ENCODE results near the gene ETNPPL.
"Not testable (repeated sequence)": the region's sequence is repeated elsewhere in the genome, so short reads cannot be mapped to it uniquely, and the experiment has no call there.

Gene ETNPPL

DNA sequence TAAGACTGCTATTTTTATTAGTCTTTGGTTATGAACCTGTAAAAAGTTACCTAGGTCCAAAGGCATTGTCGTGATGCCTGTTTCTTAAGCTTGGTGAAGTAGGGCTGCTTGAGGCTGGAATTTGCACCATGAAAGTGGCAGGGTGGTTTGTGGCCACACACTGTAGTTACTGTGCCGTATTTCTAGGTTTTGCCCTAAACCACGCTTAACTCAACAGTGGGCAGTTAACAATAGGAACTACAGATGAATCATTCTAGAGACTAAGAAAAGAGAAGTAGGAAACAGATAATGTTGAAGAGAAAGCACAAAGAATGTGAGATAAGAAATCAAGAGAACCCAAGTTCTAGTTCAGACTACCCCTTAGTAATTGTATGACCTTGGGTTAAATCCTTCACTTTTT lies 11.5 kb downstream of the ETNPPL start:
- DNase-seq: no peak

DNA sequence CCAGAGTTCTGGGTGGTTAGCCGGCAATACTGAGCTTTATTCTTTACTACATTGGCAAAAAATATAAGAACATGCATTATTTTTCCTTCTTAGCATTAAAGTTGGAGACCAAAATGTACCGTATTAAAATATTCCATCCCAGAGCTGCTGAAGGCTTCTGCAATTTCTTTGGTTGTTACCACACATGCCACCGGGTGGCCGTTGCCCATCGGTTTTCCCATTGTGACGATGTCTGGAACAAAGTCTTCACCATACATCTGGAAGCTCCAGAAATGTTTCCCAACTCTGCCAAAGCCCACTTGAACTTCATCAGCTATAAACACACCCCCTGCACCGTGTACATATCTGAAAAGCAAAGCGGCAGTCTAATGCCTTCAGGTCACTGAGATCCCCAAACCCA lies 13.7 kb downstream of the ETNPPL start:
- no peak for DNase-seq

DNA sequence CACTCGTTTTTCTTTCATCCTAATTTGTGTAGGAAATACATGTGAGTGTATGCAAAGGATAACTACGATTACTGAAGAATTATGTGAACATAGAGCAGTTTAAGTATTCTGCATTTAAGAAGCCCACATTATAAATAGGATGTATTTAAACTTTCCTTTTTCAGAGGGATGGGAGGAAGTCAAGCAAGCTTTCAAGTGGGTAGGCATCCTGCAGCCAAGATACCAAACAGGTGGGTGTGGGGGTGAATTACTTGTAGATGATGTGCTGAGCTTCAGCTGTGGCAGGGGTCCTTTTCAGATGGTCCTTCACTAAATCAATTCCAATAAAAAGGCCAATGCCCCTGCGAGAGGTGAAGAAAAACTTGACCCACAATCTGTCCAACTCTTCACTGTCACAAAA lies 16.3 kb downstream of the ETNPPL start:
- DNase-seq: no peak

DNA sequence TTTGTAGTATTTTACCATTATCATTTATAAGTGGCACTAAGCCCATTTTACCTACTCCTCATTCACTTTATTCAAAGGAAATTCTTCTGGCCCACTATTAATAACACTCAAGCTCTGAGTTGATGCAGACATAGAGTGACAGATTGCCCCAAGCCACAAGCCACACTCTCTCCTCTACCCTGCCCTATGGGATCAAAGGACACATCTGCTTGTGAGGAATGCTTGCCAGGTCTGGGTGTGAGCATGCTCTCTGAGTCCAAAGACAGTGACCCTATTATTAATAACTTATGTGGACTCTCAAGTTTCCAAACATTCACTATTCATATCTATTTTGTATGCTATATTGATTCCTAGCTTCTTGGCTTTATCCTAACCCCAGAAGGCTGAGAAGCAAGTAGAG lies 18.5 kb downstream of the ETNPPL start:
- DNase-seq: no peak

DNA sequence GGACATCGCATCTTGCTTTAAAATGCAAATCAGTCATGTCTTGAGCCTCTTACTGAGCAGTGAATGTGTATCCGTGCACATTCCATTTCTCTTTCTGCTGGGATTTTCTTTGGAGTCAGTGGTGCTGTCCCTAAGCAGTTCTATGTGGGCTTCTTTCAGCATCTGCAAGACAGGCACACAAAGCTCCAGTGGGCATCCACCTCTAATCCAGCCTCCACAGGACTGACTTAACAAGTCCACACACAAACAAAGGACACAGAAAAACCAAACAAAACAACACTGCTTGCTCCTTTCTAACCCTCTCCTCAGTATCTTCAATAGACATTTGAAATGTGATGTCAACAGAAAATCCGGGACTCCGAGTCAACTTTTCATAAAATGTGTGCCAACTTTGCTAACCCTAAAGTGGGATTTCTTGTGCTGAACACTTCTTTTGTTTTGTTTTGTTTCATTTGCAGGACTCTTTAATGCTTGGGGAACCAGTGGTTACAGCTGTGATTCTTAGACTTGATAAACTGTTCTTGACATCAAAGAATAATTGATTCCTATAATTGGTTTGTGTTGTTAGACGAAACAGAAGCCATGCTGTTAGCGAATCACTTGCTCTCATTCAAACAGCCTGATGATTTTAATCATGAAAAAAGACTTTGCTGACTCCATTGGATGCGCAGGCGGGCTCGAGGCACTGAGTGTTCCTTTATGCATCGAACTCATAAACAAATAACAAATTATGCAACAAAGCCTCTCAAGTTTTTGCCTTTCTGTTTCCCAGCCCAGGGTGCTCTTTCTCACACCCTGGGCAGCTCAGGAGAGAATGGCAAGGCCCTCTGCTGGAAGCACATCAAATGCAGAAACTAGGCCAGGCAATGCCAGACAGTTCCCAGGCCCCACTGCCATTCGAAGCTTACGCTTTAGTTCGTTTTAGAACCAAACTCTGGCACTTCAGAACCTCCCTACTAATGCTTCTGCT lies 20.1 kb downstream of the ETNPPL start:
- no peak for DNase-seq

DNA sequence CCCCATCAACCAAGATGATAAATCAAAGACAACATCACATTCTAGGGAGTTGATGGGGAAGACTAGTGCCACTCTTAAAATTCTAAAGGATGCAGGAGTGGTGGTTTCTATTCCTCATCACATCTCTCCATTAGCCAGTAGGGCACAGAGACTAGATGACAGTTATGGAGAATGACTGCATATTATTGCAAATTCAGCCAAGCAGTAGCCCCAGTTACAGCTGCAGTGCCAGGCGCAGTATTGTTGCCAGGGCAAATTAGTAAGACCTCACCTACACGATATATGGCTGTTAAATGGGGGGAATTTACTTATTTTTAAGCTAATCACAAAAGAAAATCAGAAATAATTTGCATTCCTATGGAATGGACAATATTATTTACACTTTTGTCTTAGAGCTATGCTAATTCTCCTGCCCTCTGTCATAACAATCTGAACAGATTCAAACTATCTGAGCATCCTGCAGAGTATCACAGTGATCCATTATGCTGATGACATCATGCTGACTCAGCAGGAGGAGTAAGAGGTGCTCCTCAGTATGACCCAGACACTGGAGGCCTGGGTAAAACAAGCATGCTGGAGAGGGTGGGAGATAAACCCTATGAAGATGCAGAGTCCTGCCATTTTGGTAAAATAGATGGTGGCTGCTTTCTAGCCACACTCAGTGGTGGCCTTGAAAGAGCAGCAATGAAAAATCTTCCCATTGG lies 24.7 kb downstream of the ETNPPL start:
- no peak for DNase-seq

DNA sequence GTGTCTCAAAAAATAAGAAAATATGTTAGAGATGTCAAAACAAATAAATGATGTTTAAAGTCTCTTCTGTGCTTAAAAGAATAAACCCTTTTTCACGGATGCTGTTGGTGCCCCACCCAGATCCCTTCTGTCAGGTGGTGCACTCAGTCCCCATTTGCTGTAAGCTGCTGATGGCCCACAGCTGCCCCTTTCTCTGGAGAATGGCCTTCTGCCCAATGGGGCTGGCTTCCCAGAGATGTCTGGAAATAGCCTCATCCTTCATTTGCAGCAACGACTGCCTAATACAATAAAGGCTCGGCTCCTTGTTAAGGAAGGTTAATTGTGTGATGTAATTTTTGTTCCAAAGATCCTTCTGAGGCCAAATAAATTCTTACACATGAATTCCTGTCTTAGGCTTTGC lies 31.8 kb downstream of the ETNPPL start:
- DNase-seq: no peak

DNA sequence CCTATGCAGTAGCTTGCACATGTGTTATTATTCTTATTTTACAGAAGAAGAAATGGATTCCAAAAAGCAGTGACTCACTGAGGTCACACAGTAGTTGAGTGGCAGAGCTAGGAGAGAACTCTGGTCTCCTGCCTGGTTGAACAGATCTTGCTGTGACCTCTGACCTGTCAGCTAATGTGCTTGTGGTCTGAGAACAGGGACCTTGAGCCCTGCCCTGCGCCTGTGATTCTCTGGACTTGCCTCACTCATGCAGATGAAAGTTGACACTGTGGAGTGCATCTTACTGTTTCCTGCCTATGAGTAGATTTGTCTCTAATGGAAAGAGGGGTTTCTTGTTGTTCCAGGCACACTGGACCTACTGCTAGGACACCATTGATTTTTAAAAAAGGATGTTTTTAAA lies 32.3 kb downstream of the ETNPPL start:
- no peak for DNase-seq

DNA sequence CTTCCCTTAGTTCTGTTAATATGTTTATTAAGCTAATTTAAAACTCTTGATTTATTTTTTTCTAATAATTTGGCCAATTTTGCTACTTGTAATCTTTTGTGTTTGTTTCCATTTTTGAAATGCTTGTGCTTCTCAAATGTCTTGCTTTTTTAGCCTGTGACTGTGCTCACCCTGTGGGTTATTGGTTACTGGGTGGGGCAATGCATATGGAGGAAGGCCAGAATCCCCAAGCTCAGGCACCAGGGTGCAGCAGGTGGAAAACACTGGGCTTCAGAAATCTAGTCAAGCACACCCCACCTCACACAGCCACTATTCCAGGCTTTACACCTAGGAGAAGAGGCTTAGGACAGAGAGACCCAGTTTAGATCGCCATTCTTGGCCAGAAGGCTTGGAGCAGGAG lies 33.1 kb downstream of the ETNPPL start:
- DNase-seq: no peak

DNA sequence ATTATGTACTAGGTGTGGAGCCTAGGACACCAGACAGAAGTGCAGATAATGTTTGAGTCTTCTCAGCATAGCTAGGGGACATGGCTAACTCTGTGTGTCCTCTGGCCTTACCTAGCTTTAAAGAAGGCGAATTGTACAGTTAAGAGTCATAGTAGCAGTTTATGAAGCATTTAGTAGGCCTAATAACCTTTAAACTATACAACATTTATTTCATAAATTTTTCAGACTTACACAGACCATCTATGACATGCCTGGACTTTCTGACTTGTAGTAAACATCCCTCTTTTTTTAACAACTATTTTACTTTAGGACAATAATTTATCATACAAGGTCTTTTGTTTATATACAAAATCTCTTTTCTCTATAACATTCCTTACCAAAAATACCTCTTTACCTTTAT lies 37.4 kb downstream of the ETNPPL start:
- no peak for DNase-seq

DNA sequence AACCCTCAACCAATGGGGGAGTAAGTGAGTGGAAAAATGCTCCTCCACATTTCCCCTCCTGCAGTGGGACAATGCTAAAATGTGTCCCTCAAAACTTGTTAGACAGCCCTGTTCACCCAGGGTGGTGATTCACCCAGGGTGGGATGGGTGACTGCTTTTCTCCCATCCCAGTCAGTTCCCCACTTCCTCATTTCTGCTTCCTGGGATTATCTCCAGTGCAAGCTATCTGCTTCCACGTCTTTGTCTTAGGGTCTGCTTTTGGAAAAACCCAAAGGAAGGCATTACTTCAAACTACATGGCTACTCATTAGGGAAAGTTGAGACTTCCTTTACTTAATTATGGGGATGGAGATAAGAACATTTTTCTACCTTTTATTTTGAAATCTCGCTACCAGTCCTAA lies 45.5 kb downstream of the ETNPPL start:
- DNase-seq: no peak

DNA sequence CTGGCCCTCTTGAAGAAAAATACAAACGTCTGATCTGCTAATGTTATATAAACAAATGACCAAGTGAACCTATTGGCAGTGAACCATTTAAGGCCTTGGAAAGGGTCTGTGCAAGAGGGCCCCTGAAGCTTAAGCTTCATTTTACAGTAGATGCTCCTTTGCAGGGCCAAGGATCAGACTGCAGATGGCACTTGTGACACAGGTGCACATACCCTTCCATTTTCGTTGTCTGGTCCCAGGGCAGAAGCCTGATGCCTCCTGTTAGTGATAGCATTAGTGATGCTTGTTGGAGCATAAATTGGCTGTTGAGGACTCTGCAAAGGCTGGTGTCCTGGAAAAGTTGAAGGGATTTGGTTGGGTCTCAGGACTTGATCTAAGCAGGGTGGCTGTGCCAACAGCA lies 46.5 kb downstream of the ETNPPL start:
- no peak for DNase-seq

DNA sequence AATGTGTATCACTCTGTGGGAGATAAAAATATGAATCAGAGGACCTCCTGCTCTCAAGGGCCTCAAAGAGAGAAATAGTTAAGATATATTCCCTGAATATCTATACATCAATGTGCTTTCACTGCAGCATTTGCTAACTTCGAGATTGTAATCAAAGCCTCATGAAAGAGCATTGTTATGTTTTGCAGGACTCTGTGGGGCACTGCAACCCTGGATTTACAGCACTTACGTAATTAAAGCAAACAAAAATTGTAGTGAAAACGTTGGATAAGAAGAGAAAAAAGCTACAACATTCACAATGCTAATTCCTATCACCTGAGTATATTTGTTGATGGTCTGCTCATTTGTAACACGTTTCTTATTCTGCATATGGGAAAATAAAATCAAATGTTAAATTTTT lies 48.0 kb downstream of the ETNPPL start:
- DNase-seq: no peak

DNA sequence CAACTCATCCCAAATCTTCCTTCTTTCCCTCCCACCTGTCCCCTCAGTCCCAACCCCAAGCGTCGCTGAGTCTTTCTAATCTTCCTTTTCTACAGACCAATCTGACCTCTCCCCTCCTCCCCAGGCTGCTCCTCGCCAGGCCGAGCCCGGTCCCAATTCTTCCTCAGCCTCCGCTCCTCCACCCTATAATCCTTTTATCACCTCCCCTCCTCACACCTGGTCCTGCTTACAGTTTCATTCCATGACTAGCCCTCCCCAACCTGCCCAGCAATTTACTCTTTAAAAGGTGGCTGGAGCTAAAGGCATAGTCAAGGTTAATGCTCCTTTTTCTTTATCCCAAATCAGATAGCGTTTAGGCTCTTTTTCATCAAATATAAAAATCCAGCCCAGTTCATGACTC lies 52.3 kb downstream of the ETNPPL start:
- not testable (repeated sequence) for DNase-seq

DNA sequence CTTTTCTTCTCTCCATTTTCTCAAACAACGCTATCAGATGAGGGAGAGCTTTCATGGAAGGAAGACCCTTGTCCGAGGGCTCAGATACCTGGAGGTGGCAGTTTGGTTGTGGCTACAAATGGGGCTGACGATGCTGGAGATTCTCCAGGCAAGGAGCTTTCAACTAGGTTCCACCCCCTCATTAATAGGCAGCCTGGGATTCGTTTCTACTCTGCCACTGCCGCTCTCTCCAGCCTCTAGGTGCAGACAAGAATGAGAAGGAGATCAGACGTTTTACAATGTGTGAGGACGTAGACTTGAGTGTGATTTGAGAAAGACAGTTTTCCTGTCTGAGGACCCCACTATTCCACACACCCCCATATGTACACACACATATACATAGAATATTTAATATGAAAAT lies 53.1 kb downstream of the ETNPPL start:
- DNase-seq: no peak

DNA sequence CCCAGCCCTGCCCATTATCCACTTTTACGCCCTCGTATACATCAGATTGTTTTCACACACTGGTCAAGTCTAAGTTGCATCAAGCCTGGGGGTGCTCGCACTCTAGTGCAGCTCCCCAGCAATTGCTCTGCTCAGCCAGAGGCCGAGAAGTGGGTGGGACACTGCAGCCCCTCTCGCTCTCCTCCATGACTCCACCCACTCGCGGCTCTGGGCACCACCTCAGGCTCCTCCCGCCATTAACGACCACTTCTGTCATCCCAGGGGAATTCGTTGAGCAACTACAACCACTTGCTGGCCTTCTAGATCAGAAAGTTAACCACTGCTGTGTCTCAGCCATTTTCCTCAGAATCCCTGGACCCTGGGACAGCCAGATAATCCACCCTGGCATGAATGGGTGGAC lies 53.6 kb downstream of the ETNPPL start:
- no peak for DNase-seq

DNA sequence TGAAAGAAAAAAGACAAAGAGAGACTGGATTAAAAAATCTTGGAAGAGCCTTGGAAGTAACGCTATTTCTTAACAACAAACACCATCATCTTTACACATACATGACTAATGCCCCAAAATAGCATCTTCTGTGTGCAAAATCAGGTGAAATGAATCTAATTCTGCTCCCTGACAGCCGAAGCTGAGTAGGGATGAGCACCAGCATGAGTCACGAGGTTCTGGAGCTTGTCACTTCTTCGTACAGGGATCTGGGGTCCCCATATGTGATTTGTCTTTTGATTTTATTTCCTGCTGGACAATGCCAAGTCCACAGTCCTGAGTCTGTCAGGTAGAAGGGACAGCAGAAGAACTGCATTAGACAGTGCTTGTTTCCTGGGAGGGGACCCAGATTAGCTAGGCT lies 56.6 kb downstream of the ETNPPL start:
- no peak for DNase-seq

DNA sequence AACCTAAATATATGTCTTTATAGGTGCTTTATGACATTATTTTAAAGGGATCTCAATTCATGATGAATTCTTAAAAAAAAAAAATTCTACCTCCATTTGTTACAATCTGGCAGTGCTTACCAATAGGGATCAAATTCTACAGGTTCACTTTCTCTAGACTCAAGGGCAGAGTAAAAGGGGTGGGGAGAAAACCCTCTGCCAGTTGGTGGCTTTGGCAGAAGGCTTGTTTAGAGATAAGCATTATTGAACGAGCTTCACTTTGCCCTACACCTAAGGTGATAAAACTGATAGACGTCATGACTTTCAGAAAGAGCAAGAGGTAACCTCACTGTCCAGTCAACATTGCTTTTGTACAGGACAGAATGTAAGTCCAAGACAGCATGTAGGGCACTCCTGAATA lies 58.9 kb downstream of the ETNPPL start:
- no peak for DNase-seq

DNA sequence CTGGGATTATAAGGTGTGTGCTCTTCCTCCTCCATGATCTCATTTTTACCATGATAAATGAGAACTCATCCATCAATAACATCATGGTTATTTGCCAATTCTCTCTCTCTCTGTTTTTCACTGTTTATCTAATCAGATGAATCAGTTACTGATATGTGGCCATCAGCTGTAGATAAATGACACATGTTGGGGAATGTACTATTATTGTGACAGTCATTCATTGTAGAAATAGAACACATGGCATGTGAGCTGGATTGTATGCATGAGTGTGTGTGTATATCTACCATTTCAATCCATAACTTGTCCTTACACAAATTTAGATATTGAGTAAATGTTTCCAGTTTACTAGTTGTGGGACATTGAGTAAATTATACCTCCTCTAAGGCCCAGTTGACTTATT lies 59.5 kb downstream of the ETNPPL start:
- no peak for DNase-seq

DNA sequence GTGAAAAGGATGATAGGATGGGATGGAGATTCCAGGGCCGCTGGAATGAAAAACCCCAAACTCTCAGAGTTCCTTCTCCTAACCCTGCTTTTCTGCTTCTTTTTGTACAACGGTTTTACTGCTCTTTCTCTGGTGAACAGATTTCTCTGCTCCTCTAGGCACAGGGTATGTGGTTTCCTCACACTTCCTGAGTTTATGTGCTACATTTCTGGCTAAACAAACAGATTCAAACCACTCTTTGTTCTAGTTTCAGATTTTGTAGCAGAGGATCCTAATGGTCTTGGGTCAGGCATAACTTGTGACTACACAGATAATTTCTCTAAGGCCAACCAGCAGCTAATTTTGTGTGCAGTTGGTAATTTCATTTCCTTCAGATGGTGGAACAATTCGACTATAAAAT lies 59.9 kb downstream of the ETNPPL start:
- no peak for DNase-seq

DNA sequence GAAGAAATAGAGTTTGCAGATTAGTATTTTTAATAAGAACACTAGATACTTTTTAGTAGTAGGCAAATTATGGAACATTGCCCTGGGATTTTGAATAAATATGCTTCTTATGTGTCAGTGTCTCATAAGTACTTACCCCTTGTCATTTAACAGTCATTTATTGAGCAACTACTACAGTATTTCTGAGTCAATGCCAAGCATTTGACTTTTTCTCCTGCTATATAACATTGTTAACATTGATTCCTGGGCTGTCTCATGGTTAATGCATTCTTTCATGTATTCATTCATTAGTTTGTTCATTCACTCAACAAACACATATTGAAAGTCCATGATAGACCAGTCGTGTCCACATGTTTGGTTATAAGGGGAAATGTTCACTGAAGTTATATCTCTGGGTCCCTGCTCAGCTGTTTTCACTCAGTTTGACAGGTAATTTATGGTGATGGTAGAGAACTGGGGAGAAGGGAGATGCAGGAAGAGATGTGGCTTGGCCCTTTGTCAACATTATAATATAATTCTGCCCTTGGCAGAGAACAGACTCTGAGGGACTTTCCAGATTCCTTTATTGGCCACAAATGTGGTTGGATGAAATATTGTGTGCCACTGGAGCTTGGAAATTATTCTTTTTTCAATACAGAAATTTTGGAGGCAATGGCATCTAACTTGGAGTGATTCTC lies 62.6 kb downstream of the ETNPPL start:
- DNase-seq: no peak

DNA sequence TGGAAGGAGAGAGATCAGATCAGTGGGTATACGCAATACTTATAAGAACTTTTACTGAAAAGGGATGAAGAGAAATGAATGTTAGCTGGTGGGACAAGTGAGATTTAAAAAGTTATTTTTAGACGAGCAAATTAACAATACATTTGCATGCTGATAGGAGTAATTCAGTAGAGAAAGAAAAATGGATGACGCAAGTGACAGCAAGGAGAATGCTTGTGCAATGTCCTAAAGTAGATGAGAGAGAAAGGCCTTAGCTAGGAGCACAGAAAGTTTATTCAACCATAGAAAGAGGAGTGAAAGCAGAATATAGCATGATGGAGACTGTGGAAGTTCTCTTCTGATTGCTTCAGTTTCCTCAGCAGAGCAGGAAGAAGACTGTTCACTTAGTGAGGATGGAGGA lies 66.7 kb downstream of the ETNPPL start:
- DNase-seq: no peak

DNA sequence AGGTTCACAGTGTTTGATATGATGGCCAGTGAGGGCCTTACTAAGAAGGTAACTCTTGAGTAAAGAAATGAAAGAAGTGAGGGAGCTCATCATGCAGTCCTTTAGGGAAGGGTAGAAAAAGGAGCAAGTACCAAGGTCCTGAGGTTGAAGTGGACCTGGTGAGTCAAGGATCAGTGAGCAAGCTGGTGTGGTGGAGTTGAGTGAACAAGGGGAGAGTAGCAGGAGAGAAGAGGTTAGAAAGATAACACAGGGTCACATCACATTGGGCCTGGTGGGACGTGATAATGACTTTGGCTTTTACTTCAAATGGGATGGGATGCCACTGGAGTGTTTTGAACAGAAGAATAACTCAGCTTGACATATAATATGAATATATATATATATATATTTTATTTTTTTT lies 67.8 kb downstream of the ETNPPL start:
- no peak for DNase-seq

DNA sequence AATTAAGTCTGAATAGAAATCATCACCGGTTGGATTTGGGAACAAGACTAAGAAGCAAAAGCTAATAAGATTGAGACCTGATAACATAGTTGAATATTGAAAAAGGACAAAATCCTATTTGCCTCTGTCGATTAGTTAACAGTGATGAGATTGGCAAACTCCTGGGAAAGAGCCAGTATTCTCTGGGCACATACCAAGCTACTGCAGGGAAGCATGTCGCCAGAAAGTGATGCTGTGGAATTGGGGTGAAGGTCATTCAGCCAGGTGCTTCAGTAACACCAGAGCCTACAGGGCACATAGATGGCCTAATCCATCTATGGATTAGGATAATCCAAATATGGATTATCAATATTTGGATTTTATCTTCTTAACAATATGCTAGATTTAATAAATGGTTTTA lies 68.4 kb downstream of the ETNPPL start:
- DNase-seq: no peak

Data from amniotic stem cell (primary cell).